IMR-90 (cell line): ENCODE results near the gene TMEM100. TPM values are rescaled to one million over a fixed set of nuclear protein-coding genes. Genes with fewer than 3 reads are reported as not detected.

Source experiments
- ATAC-seq: fragments of 200-7000 bp; cut with Tn5 transposase; 2 replicates; pipeline ENCODE4 v1.9.1; 2020; ENCODE audit warnings: low read depth, mild to moderate bottlenecking, moderate library complexity
- BruUV-seq: library from RNA; stranded (reverse); fragments of 400-500 nt; replicated peaks from 2 replicates; lab custom pipeline; 2021; lab: Mats Ljungman, UMichigan
- CTCF ChIA-PET: fragments of 300-600 bp; formaldehyde crosslinking; extraction: SDS; loops from one replicate; lab custom pipeline; 2021; ENCODE audit warnings: antibody characterized with exemption; lab: Yijun Ruan, JAX
- POLR2A ChIA-PET: fragments of 300-600 bp; sonication (Branson Sonifier 250); formaldehyde crosslinking; loops from one replicate; lab custom pipeline; 2022; ENCODE audit warnings: antibody characterized with exemption; ENCODE audit not compliant: unreplicated experiment; lab: Charles Lee
- DNase-seq: peaks from one replicate; pipeline ENCODE4 v3.0.0; 2013
- H2AFZ ChIP-seq: replicated peaks from 2 replicates; pipeline ENCODE3; 2013; ENCODE audit warnings: low read length, mild to moderate bottlenecking; ENCODE audit not compliant: poor library complexity
- H2AK5ac ChIP-seq: 2 replicates; pipeline ENCODE4 v1.6.1; 2013; ENCODE audit warnings: low read depth, low read length, inconsistent platforms
- H2AK9ac ChIP-seq: replicated peaks from 2 replicates; pipeline ENCODE3; 2013; ENCODE audit warnings: mild to moderate bottlenecking, low read depth, low read length, moderate library complexity; ENCODE audit not compliant: poor library complexity
- H2BK120ac ChIP-seq: 2 replicates; pipeline ENCODE4 v1.6.1; 2013; ENCODE audit warnings: low read depth, low read length, inconsistent platforms
- H2BK15ac ChIP-seq: 3 replicates; pipeline ENCODE4 v1.6.1; 2013; ENCODE audit warnings: low read depth, low read length, inconsistent platforms
- H2BK20ac ChIP-seq: 2 replicates; pipeline ENCODE4 v1.6.1; 2013; ENCODE audit warnings: low read depth, mild to moderate bottlenecking, inconsistent platforms, low read length, moderate library complexity
- H2BK5ac ChIP-seq: 2 replicates; pipeline ENCODE4 v1.6.1; 2013; ENCODE audit warnings: mild to moderate bottlenecking, low read depth, low read length, inconsistent platforms; ENCODE audit not compliant: poor library complexity, severe bottlenecking
- H3K14ac ChIP-seq: replicated peaks from 2 replicates; pipeline ENCODE4 v1.6.1; 2013; ENCODE audit warnings: low read depth, low read length, inconsistent platforms
- H3K18ac ChIP-seq: 2 replicates; pipeline ENCODE4 v1.6.1; 2013; ENCODE audit warnings: low read depth, low read length, control low read depth
- H3K23ac ChIP-seq: 2 replicates; pipeline ENCODE4 v1.6.1; 2013; ENCODE audit warnings: low read depth, low read length, inconsistent platforms
- H3K27ac ChIP-seq: 2 replicates; pipeline ENCODE4 v1.5.1; 2013; ENCODE audit warnings: mild to moderate bottlenecking, control low read depth, low read length; ENCODE audit not compliant: insufficient read depth
- H3K27me3 ChIP-seq: 2 replicates; pipeline ENCODE4 v1.6.1; 2013; ENCODE audit warnings: low read length; ENCODE audit not compliant: control insufficient read depth, insufficient read depth
- H3K36me3 ChIP-seq: 2 replicates; pipeline ENCODE4 v1.6.1; 2013; ENCODE audit warnings: low read length, mixed read lengths; ENCODE audit not compliant: control insufficient read depth, insufficient read depth
- H3K4ac ChIP-seq: 2 replicates; pipeline ENCODE4 v1.6.1; 2013; ENCODE audit warnings: low read depth, low read length, inconsistent platforms
- H3K4me1 ChIP-seq: 2 replicates; pipeline ENCODE4 v1.6.1; 2013; ENCODE audit warnings: low read length, mixed read lengths; ENCODE audit not compliant: control insufficient read depth, insufficient read depth
- H3K4me2 ChIP-seq: 2 replicates; pipeline ENCODE4 v1.6.1; 2013; ENCODE audit warnings: low read depth, mild to moderate bottlenecking, control low read depth, low read length, moderate library complexity
- H3K4me3 ChIP-seq: 2 replicates; pipeline ENCODE4 v1.5.1; 2013; ENCODE audit warnings: low read depth, mild to moderate bottlenecking, control low read depth, low read length, moderate library complexity; ENCODE audit not compliant: insufficient read depth
- H3K56ac ChIP-seq: 2 replicates; pipeline ENCODE4 v1.6.1; 2013; ENCODE audit warnings: low read length, inconsistent platforms; ENCODE audit not compliant: insufficient read depth; ENCODE audit errors: extremely low read depth
- H3K79me1 ChIP-seq, 2 experiments: 2 replicates each; pipeline ENCODE4 v1.6.1; 2013; ENCODE audit warnings: low read length in 2 of 2, inconsistent platforms in 1 of 2, low read depth in 1 of 2
- H3K9ac ChIP-seq: 2 replicates; pipeline ENCODE4 v1.6.1; 2013; ENCODE audit warnings: low read depth, low read length, control low read depth
- H3K9me1 ChIP-seq: 2 replicates; pipeline ENCODE4 v1.6.1; 2013; ENCODE audit warnings: low read length, inconsistent platforms; ENCODE audit not compliant: insufficient read depth
- H3K9me3 ChIP-seq: 2 replicates; pipeline ENCODE4 v1.6.1; 2013; ENCODE audit warnings: low read length; ENCODE audit not compliant: control insufficient read depth, insufficient read depth
- H4K20me1 ChIP-seq: 2 replicates; pipeline ENCODE4 v1.6.1; 2013; ENCODE audit warnings: low read length, inconsistent platforms; ENCODE audit not compliant: insufficient read depth
- H4K5ac ChIP-seq: 2 replicates; pipeline ENCODE4 v1.6.1; 2013; ENCODE audit warnings: mild to moderate bottlenecking, low read depth, low read length, control low read depth
- H4K8ac ChIP-seq, 2 experiments: 2 replicates each; pipeline ENCODE4 v1.6.1; 2013; ENCODE audit warnings: low read depth in 2 of 2, low read length in 2 of 2, control low read depth in 1 of 2, inconsistent platforms in 1 of 2
- H4K91ac ChIP-seq: 2 replicates; pipeline ENCODE4 v1.6.1; 2013; ENCODE audit warnings: low read depth, low read length, inconsistent platforms; ENCODE audit not compliant: insufficient read depth
- BHLHE40 ChIP-seq: fragments of 150-350 bp; IDR thresholded peaks from 2 replicates; pipeline ENCODE4 v1.6.1; 2016; ENCODE audit warnings: mild to moderate bottlenecking, low read depth, low read length
- CHD1 ChIP-seq: IDR thresholded peaks from 2 replicates; pipeline ENCODE4 v1.6.1; 2012; ENCODE audit warnings: low read depth, low read length, improper control_type of control experiment
- MAFK ChIP-seq: IDR thresholded peaks from 2 replicates; pipeline ENCODE4 v1.6.1; 2012; ENCODE audit warnings: low read depth, low read length, improper control_type of control experiment
- MAZ ChIP-seq: IDR thresholded peaks from 2 replicates; pipeline ENCODE4 v1.6.1; 2012; ENCODE audit warnings: low read depth, mild to moderate bottlenecking, low read length, improper control_type of control experiment, moderate library complexity, borderline replicate concordance
- MXI1 ChIP-seq: IDR thresholded peaks from 2 replicates; pipeline ENCODE4 v1.6.1; 2012; ENCODE audit warnings: low read depth, mild to moderate bottlenecking, low read length, moderate library complexity, borderline replicate concordance
- NFE2L2 ChIP-seq: fragments of 150-350 bp; IDR thresholded peaks from 2 replicates; pipeline ENCODE4 v1.6.1; 2016; ENCODE audit warnings: low read depth, mild to moderate bottlenecking, low read length
- RAD21 ChIP-seq: IDR thresholded peaks from 2 replicates; pipeline ENCODE4 v1.6.1; 2012; ENCODE audit warnings: low read length, improper control_type of control experiment
- RCOR1 ChIP-seq: IDR thresholded peaks from 2 replicates; pipeline ENCODE4 v1.6.1; 2012; ENCODE audit warnings: mild to moderate bottlenecking, low read length, improper control_type of control experiment; ENCODE audit not compliant: insufficient replicate concordance
- RFX5 ChIP-seq: IDR thresholded peaks from 2 replicates; pipeline ENCODE4 v1.8.0; 2012; ENCODE audit warnings: low read depth, mild to moderate bottlenecking, low read length, moderate library complexity
- SMC3 ChIP-seq: fragments of 150-350 bp; IDR thresholded peaks from 2 replicates; pipeline ENCODE4 v1.6.1; 2016; ENCODE audit warnings: low read depth, mild to moderate bottlenecking, antibody characterized with exemption, low read length, moderate library complexity
- dilution Hi-C: fragments of 300-500 bp; cut with HindIII; formaldehyde crosslinking; loops from one replicate; pipeline ENCODE4 v1.14.3; 2018; ENCODE audit warnings: low sequenced_read_pairs; ENCODE audit not compliant: unreplicated experiment
- in situ Hi-C: fragments of 300-500 bp; cut with MboI; formaldehyde crosslinking; loops from 3 replicates; pipeline ENCODE4 v1.14.3; 2019; ENCODE audit warnings: low sequenced_read_pairs, inconsistent platforms, mixed read lengths
- intact Hi-C: fragments of 100-400 bp; cut with micrococcal nuclease; formaldehyde crosslinking; loops from 2 replicates; pipeline ENCODE4 v1.10.0; 2022
- polyA plus RNA-seq, 3 experiments: library from polyadenylated mRNA; depleted of rRNA; stranded (reverse); fragments of >200 nt; gene quantifications; 2 replicates each; pipeline ENCODE4 v1.2.3, GENCODE V29; 2012; ENCODE audit warnings: low replicate concordance in 1 of 3
- total RNA-seq: library from RNA; depleted of rRNA; stranded (reverse); fragments of >200 nt; gene quantifications from 2 replicates; pipeline ENCODE4 v1.2.3, GENCODE V29; 2012
- TF ChIP-seq, protein P1 (sequence below): fragments of 150-350 bp; IDR thresholded peaks from 2 replicates; pipeline ENCODE4 v1.6.1; 2016; ENCODE audit warnings: low read depth, mild to moderate bottlenecking, low read length, moderate library complexity, borderline replicate concordance

The TMEM100 gene
- total and polyA plus RNA-seq, 2 of the 4 experiments (the other 2 are of a cell fraction), result 0.21 to 0.36 TPM

DNA sequence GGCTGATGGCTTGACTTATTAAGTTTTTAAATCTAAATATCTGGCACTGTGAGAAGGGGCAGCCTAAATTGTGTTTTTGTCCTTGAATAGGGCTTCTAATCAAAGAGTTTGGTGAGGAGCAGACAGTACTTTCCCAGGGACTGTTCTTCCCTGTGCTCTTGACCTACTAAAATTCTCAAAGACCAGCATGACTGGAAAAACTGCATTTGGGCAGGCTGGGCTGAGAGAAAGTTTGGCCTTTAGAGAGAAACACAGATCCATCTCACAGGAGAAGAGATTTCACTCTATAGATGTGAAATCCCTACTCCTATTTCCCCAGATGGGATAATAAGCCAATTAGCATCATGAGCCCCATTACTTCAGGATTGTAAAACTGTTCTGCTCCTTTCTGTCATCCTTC is 35.5 kb upstream of the TMEM100 start:
- Histone ChIP-seq H3K56ac (no peak overlapping the region), H4K8ac (no peak overlapping the region), H3K27me3 (no peaks in the 10 kb centered on the region), H3K4me2 (no peak overlapping the region), H2BK20ac (no peak overlapping the region), H2BK5ac (no peak overlapping the region), H2BK120ac (no peak overlapping the region), H3K14ac (no peak overlapping the region), H4K5ac (no peak overlapping the region), H3K9ac (no peak overlapping the region), H3K79me1 (peaks cover 27 to 54% of the 10 kb centered on the region in 2 experiments), H3K9me1 (peaks cover 3% of the 10 kb centered on the region; the same call in 1 of the 2 replicates), H3K4ac (no peak overlapping the region), H2AFZ (no peak overlapping the region), H3K4me1 (no peaks in the 10 kb centered on the region), H2AK5ac (no peak overlapping the region), H4K91ac (no peak overlapping the region), H3K4me3 (no peak overlapping the region), H4K20me1 (0 out of 2 replicates have a peak, but pooled peaks cover 3% of the 10 kb centered on the region), H2BK15ac (no peak overlapping the region), H3K23ac (no peak overlapping the region), H3K9me3 (no peaks in the 10 kb centered on the region), H3K18ac (no peak overlapping the region), H3K27ac (no peak overlapping the region), H2AK9ac (no peak overlapping the region), H3K36me3 (peaks cover 3% of the 10 kb centered on the region)
- in situ Hi-C loops (no loop called here), intact Hi-C loops (loop anchor here (10.0 kb wide), 1 partner anchor 333 kb away; the partner anchor contains the start of gene MMD), dilution Hi-C loops (no loop called here)
- POLR2A ChIA-PET, result interaction anchor here (0.6 kb wide), 1 partner anchor 1238 kb away, joined by 3 read pairs; no protein-coding TSS in a partner anchor
- CTCF ChIA-PET, result no interaction called here
- BruUV-seq, result no TSS peak
- TF ChIP-seq RFX5 (no peak), CHD1 (no peak), MXI1 (no peak), RCOR1 (no peak), BHLHE40 (no peak), MAZ (no peak), RAD21 (no peak), SMC3 (no peak), MAFK (no peak), NFE2L2 (no peak)
- TF ChIP-seq, protein P1, sequence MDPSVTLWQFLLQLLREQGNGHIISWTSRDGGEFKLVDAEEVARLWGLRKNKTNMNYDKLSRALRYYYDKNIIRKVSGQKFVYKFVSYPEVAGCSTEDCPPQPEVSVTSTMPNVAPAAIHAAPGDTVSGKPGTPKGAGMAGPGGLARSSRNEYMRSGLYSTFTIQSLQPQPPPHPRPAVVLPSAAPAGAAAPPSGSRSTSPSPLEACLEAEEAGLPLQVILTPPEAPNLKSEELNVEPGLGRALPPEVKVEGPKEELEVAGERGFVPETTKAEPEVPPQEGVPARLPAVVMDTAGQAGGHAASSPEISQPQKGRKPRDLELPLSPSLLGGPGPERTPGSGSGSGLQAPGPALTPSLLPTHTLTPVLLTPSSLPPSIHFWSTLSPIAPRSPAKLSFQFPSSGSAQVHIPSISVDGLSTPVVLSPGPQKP, result no peak
- ATAC-seq (no peak), DNase-seq (no peak)
